HCT116 (cell line): ENCODE results near the gene LBR. TPM values are rescaled to one million over a fixed set of nuclear protein-coding genes. Genes with fewer than 3 reads are reported as not detected.

Experiments
- ATAC-seq: fragments of 200-7000 bp; cut with Tn5 transposase; 2 replicates; pipeline ENCODE4 v1.9.1; 2020; ENCODE audit warnings: mild to moderate bottlenecking, moderate library complexity
- BruUV-seq: library from RNA; stranded (reverse); fragments of 400-500 nt; replicated peaks from 2 replicates; lab custom pipeline; 2021; lab: Mats Ljungman, UMichigan
- CTCF ChIA-PET: fragments of 300-600 bp; sonication (Branson Sonifier 250); formaldehyde crosslinking; loops from one replicate; lab custom pipeline; 2021; ENCODE audit warnings: antibody characterized with exemption; lab: Charles Lee
- POLR2A ChIA-PET: fragments of 300-600, 350-600 bp; sonication (Branson Sonifier 250); formaldehyde crosslinking; loops from one replicate; lab custom pipeline; 2021; ENCODE audit warnings: antibody characterized with exemption; lab: Charles Lee
- RAD21 ChIA-PET, 2 experiments: fragments of 300-600 bp; sonication (Branson Sonifier 250); formaldehyde crosslinking; loops; one replicate each; lab custom pipeline; 2023; ENCODE audit warnings: low total read pairs in 2 of 2; ENCODE audit not compliant: uncharacterized antibody in 2 of 2, unreplicated experiment in 2 of 2, low non-redundant PET in 1 of 2; lab: Charles Lee
- DNase-seq: peaks from one replicate; pipeline ENCODE4 v3.0.0-alpha.2; 2010; ENCODE audit warnings: low read depth, low spot score
- H2AFZ ChIP-seq: fragments of 200-600 bp; shearing (Covaris generic), sonication (generic); 2 replicates; pipeline ENCODE4 v1.6.1; 2017; ENCODE audit warnings: low read depth, mixed run types, mixed read lengths, antibody characterized with exemption, low read length; ENCODE audit not compliant: poor library complexity, severe bottlenecking
- H3K27ac ChIP-seq: 2 replicates; pipeline ENCODE4 v1.5.1; 2012; ENCODE audit warnings: low read depth, low read length
- H3K27me3 ChIP-seq: fragments of 200-600 bp; sonication (generic); 2 replicates; pipeline ENCODE4 v1.6.1; 2016; ENCODE audit warnings: mixed run types, low read length, mixed read lengths; ENCODE audit not compliant: insufficient read depth
- H3K36me3 ChIP-seq, 2 experiments: fragments of 200-500 bp in 1 of 2; fragments of 200-600 bp in 1 of 2; sonication (Bioruptor generic) in 1 of 2; sonication (generic) in 1 of 2; 2 replicates each; pipeline versions ENCODE4 v1.5.1 to v1.6.1; 2014 to 2016; ENCODE audit warnings: low read length in 2 of 2, inconsistent platforms in 1 of 2, mixed read lengths in 1 of 2, mixed run types in 1 of 2; ENCODE audit not compliant: insufficient read depth in 2 of 2, control insufficient read depth in 1 of 2
- H3K4me1 ChIP-seq, 2 experiments: fragments of 200-600 bp in 1 of 2; sonication (generic) in 1 of 2; 2 replicates each; pipeline versions ENCODE4 v1.5.1 to v1.6.1; 2012 to 2017; ENCODE audit warnings: low read length in 2 of 2, inconsistent platforms in 1 of 2, mild to moderate bottlenecking in 1 of 2, mixed read lengths in 1 of 2, mixed run types in 1 of 2, moderate library complexity in 1 of 2; ENCODE audit not compliant: insufficient read depth in 2 of 2, control insufficient read depth in 1 of 2
- H3K4me2 ChIP-seq: fragments of 200-600 bp; sonication (generic); 2 replicates; pipeline ENCODE4 v1.6.1; 2017; ENCODE audit warnings: mixed run types, low read length, mixed read lengths
- H3K4me3 ChIP-seq, 2 experiments: fragments of 200-600 bp in 1 of 2; sonication (generic) in 1 of 2; replicated peaks in 1 of 2; 2 replicates each; pipeline ENCODE4 v1.5.1; 2011 to 2016; ENCODE audit warnings: low read length in 2 of 2, control low read depth in 1 of 2, low read depth in 1 of 2, mild to moderate bottlenecking in 1 of 2, mixed read lengths in 1 of 2, mixed run types in 1 of 2
- H3K79me2 ChIP-seq: fragments of 200-600 bp; sonication (generic); 2 replicates; pipeline ENCODE4 v1.6.1; 2017; ENCODE audit warnings: mild to moderate bottlenecking, mixed run types, low read length, moderate library complexity, mixed read lengths; ENCODE audit not compliant: insufficient read depth
- H3K9ac ChIP-seq: fragments of 200-600 bp; sonication (generic); 2 replicates; pipeline ENCODE4 v1.6.1; 2016; ENCODE audit warnings: low read length, mixed read lengths
- H3K9me2 ChIP-seq: fragments of 200-600 bp; sonication (generic), shearing (Covaris generic); 2 replicates; pipeline ENCODE4 v1.6.1; 2017; ENCODE audit warnings: mixed run types, mild to moderate bottlenecking, moderate library complexity; ENCODE audit not compliant: insufficient read depth
- H3K9me3 ChIP-seq, 2 experiments: fragments of 200-500 bp in 1 of 2; fragments of 200-600 bp in 1 of 2; sonication (Bioruptor generic) in 1 of 2; sonication (generic) in 1 of 2; 2 replicates each; pipeline ENCODE4 v1.6.1; 2014 to 2017; ENCODE audit warnings: low read length in 2 of 2, mixed read lengths in 2 of 2, inconsistent platforms in 1 of 2, low read depth in 1 of 2, mild to moderate bottlenecking in 1 of 2, mixed run types in 1 of 2, moderate library complexity in 1 of 2; ENCODE audit not compliant: control insufficient read depth in 1 of 2, insufficient read depth in 1 of 2
- H4K20me1 ChIP-seq: fragments of 200-600 bp; sonication (generic), shearing (Covaris generic); 2 replicates; pipeline ENCODE4 v1.6.1; 2017; ENCODE audit warnings: mixed run types, mild to moderate bottlenecking, moderate library complexity; ENCODE audit not compliant: insufficient read depth
- CEBPB ChIP-seq: IDR thresholded peaks from 2 replicates; pipeline ENCODE4 v1.6.1; 2012; ENCODE audit warnings: low read depth
- CTCF ChIP-seq, 3 experiments: fragments of 200-600 bp in 1 of 3; sonication (generic) in 1 of 3; IDR thresholded peaks in 2 of 3; conservative IDR thresholded peaks in 1 of 3; 2 replicates each; pipeline ENCODE4 v1.5.1; 2012 to 2017; ENCODE audit warnings: low read depth in 2 of 3, low read length in 2 of 3, antibody characterized with exemption in 1 of 3, borderline replicate concordance in 1 of 3, control low read depth in 1 of 3, mild to moderate bottlenecking in 1 of 3, mixed read lengths in 1 of 3, mixed run types in 1 of 3, moderate library complexity in 1 of 3; ENCODE audit not compliant: insufficient read depth in 1 of 3
- EGR1 ChIP-seq: IDR thresholded peaks from 2 replicates; pipeline ENCODE4 v1.6.1; 2012; ENCODE audit warnings: low read depth
- ELF1 ChIP-seq: IDR thresholded peaks from 2 replicates; pipeline ENCODE4 v1.6.1; 2012; ENCODE audit warnings: low read depth, borderline replicate concordance
- EZH2 ChIP-seq: fragments of 200-600 bp; sonication (generic); IDR thresholded peaks from 2 replicates; pipeline ENCODE4 v1.6.1; 2017; ENCODE audit warnings: antibody characterized with exemption, mixed run types
- EZH2phosphoT487 ChIP-seq: fragments of 200-600 bp; IDR thresholded peaks from 2 replicates; pipeline ENCODE4 v1.6.1; 2018; ENCODE audit warnings: antibody characterized with exemption, borderline replicate concordance
- FOSL1 ChIP-seq: IDR thresholded peaks from 2 replicates; pipeline ENCODE4 v1.6.1; 2012; ENCODE audit warnings: low read depth
- JUND ChIP-seq: IDR thresholded peaks from 2 replicates; pipeline ENCODE4 v1.6.1; 2012
- RAD21 ChIP-seq: IDR thresholded peaks from 2 replicates; pipeline ENCODE4 v1.6.1; 2012; ENCODE audit warnings: low read depth, mild to moderate bottlenecking
- REST ChIP-seq: IDR thresholded peaks from 2 replicates; pipeline ENCODE4 v1.6.1; 2012; ENCODE audit warnings: low read depth
- SIN3A ChIP-seq: IDR thresholded peaks from 2 replicates; pipeline ENCODE4 v1.6.1; 2012; ENCODE audit warnings: low read depth
- SP1 ChIP-seq: IDR thresholded peaks from 2 replicates; pipeline ENCODE4 v1.6.1; 2012; ENCODE audit warnings: low read depth
- TCF7L2 ChIP-seq: IDR thresholded peaks from 2 replicates; pipeline ENCODE4 v1.7.0; 2011; ENCODE audit warnings: borderline replicate concordance, inconsistent platforms; ENCODE audit not compliant: insufficient read depth, insufficient read length; ENCODE audit errors: extremely low read depth
- ZFX ChIP-seq: fragments of 450-650 bp; IDR thresholded peaks from 2 replicates; pipeline ENCODE4 v1.6.1; 2017
- ZNF274 ChIP-seq: fragments of 200-500 bp; sonication (Bioruptor generic); IDR thresholded peaks from 2 replicates; pipeline ENCODE4 v1.6.1; 2014; ENCODE audit warnings: mild to moderate bottlenecking, low read depth, low read length, inconsistent platforms
- intact Hi-C: fragments of 100-400 bp; cut with micrococcal nuclease; formaldehyde crosslinking; loops from 2 replicates; pipeline ENCODE4 v1.10.0; 2022
- total RNA-seq: library from RNA; stranded (reverse); gene quantifications from one replicate; pipeline ENCODE4 v1.2.1, GENCODE V29; 2021; ENCODE audit not compliant: unreplicated experiment
- TF ChIP-seq, protein P1 (sequence below): IDR thresholded peaks from 2 replicates; pipeline ENCODE4 v1.6.1; 2012
- TF ChIP-seq, protein P2 (sequence below): IDR thresholded peaks from 2 replicates; pipeline ENCODE4 v1.6.1; 2012
- TF ChIP-seq, protein P3 (sequence below): IDR thresholded peaks from 2 replicates; pipeline ENCODE4 v1.6.1; 2011; ENCODE audit warnings: mild to moderate bottlenecking, low read length, moderate library complexity; ENCODE audit not compliant: insufficient replicate concordance; ENCODE audit errors: extremely low read depth

Gene LBR
- total RNA-seq, 1 experiment from 2014 or later: 97.4 TPM

- no peak for ATAC-seq
- no peaks in the 10 kb centered on the region for H3K36me3 ChIP-seq
- no peak overlapping the region for H3K4me3 ChIP-seq
- H3K4me1 ChIP-seq: peaks cover 3 to 10% of the 10 kb centered on the region in 2 experiments; a peak in 3 of 4 replicates
- no peaks in the 10 kb centered on the region for H3K9me3 ChIP-seq
- no peaks in the 10 kb centered on the region for H3K79me2 ChIP-seq
- CTCF ChIA-PET: interaction anchor here (0.8 to 1.9 kb wide), 4 partner anchors 178 to 296 kb away, joined by 3 to 4 read pairs (median 3); no protein-coding TSS in a partner anchor
- H4K20me1 ChIP-seq: no peaks in the 10 kb centered on the region
- BruUV-seq: no TSS peak
- DNase-seq: no peak
- H3K9ac ChIP-seq: no peak overlapping the region
- TF ChIP-seq TCF7L2 (no peak), CEBPB (no peak), RAD21 (no peak), SIN3A (no peak), EZH2phosphoT487 (no peak), ZFX (no peak), EGR1 (no peak), REST (no peak), JUND (no peak), SP1 (no peak), CTCF (IDR thresholded peaks at IDR 0.05 in 2 of 3, conservative IDR thresholded peaks at IDR 0.05 in 1 of 3; ENCODE audit: borderline replicate concordance in 1 of 3, insufficient read depth in 1 of 3, low read depth in 2 of 3, low read length in 2 of 3) (no peak), EZH2 (no peak), ELF1 (no peak), FOSL1 (no peak), ZNF274 (no peak)
- TF ChIP-seq, protein P1, sequence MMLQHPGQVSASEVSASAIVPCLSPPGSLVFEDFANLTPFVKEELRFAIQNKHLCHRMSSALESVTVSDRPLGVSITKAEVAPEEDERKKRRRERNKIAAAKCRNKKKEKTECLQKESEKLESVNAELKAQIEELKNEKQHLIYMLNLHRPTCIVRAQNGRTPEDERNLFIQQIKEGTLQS: no peak
- TF ChIP-seq, protein P2, sequence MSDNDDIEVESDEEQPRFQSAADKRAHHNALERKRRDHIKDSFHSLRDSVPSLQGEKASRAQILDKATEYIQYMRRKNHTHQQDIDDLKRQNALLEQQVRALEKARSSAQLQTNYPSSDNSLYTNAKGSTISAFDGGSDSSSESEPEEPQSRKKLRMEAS: no peak
- TF ChIP-seq, protein P3, sequence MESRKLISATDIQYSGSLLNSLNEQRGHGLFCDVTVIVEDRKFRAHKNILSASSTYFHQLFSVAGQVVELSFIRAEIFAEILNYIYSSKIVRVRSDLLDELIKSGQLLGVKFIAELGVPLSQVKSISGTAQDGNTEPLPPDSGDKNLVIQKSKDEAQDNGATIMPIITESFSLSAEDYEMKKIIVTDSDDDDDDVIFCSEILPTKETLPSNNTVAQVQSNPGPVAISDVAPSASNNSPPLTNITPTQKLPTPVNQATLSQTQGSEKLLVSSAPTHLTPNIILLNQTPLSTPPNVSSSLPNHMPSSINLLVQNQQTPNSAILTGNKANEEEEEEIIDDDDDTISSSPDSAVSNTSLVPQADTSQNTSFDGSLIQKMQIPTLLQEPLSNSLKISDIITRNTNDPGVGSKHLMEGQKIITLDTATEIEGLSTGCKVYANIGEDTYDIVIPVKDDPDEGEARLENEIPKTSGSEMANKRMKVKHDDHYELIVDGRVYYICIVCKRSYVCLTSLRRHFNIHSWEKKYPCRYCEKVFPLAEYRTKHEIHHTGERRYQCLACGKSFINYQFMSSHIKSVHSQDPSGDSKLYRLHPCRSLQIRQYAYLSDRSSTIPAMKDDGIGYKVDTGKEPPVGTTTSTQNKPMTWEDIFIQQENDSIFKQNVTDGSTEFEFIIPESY: no peak
- TF ChIP-seq, all 23 proteins: peak for 0
- POLR2A ChIA-PET: no interaction called here
- RAD21 ChIA-PET: no interaction called here
- no peak overlapping the region for H2AFZ ChIP-seq
- no peak overlapping the region for H3K4me2 ChIP-seq
- intact Hi-C loops: loop anchor here (5.0 to 10.0 kb wide), 2 partner anchors 180 to 587 kb away; partner anchors contain the start of gene H3-3A
- no peaks in the 10 kb centered on the region for H3K27me3 ChIP-seq
- H3K9me2 ChIP-seq: no peaks in the 10 kb centered on the region
- no peak overlapping the region for H3K27ac ChIP-seq
These were observed 49.6 kb upstream of the LBR start for GRCh38 chr1:225477296-225477911.
